ENCODE results near the gene HAAO. TPM values are rescaled to one million over a fixed set of nuclear protein-coding genes. Genes with fewer than 3 reads are reported as not detected.

The HAAO gene
- total RNA-seq, 4 donors from 2014 or later: 3.9 to 6.6 (median 4.3) TPM

- Histone ChIP-seq H3K27me3 (no peaks in the 10 kb centered on the region), H3K4me1 (peaks cover 19% of the 10 kb centered on the region), H3K36me3 (no peaks in the 10 kb centered on the region), H3K9me3 (no peaks in the 10 kb centered on the region), H3K27ac (no peak overlapping the region), H3K4me3 (no peak overlapping the region)
- WGBS: 73% methylated on average over 11 of the region's 11 CpGs
- TF ChIP-seq CTCF (IDR thresholded peaks at IDR 0.05) (no peak), EP300 (IDR thresholded peaks at IDR 0.05) (no peak), POLR2AphosphoS5 (IDR thresholded peaks at IDR 0.05) (no peak), POLR2A (IDR thresholded peaks at IDR 0.05) (no peak)
- DNase-seq (ENCODE audit: low spot score in 2 of 2): no peak
These were observed 31.5 kb upstream of the HAAO start for GRCh38 chr2:42823744-42824453.

DNA sequence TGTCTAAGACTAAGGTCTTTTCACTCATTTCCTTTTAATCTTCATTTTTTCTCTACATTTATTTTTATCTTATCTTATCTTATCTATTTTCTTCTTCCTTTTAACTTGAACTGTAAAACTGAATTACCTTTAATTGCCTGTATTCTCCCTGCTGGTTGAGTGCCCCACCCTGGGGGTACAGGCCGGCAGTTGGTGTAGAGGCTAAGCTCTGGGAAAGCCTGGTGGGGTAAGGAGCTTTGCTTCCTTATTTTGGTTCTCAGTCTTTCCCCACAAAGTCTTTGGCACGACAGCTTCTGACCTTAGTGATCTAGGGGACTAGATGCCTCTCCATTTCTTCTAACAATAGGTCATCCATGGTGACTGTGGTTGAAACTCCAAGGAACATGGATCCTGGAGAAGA is 26.8 kb upstream of the HAAO start:
- Histone ChIP-seq H3K36me3 (no peaks in the 10 kb centered on the region), H3K27ac (no peak overlapping the region), H3K4me3 (no peak overlapping the region), H3K4me1 (no peaks in the 10 kb centered on the region), H3K9me3 (no peaks in the 10 kb centered on the region), H3K27me3 (no peaks in the 10 kb centered on the region)
- 87% methylated on average over 2 of the region's 2 CpGs for WGBS
- no peak for TF ChIP-seq POLR2A (IDR thresholded peaks at IDR 0.05)
- no peak for TF ChIP-seq CTCF (IDR thresholded peaks at IDR 0.05)
- no peak for TF ChIP-seq POLR2AphosphoS5 (IDR thresholded peaks at IDR 0.05)
- TF ChIP-seq EP300 (IDR thresholded peaks at IDR 0.05): no peak
- DNase-seq (ENCODE audit: low spot score in 2 of 2): no peak

DNA sequence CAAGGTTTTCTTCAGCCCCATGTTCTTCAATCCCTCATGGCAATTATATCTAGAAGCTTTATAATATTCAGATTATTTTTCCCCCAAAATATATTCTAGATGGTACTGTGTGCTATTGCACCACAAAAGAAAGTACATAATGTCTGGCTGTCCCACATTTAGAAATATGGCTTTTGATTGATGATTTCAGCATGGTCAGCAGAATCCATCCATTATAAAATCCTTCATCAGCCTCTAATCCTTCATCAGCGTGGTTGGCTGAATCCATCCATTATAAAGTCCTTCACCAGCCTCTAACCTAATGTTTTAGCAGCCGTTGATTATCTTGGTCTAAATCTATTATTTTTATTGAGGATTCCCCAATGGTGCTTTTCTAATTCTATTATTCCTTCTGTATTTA is 23.3 kb upstream of the HAAO start:
- no peak overlapping the region for H3K27ac ChIP-seq
- H3K36me3 ChIP-seq: no peaks in the 10 kb centered on the region
- H3K4me1 ChIP-seq: peaks cover 11% of the 10 kb centered on the region
- no peak overlapping the region for H3K4me3 ChIP-seq
- 82% methylated on average over 2 of the region's 2 CpGs for WGBS
- H3K27me3 ChIP-seq: no peaks in the 10 kb centered on the region
- DNase-seq (ENCODE audit: low spot score in 2 of 2): no peak
- TF ChIP-seq EP300 (IDR thresholded peaks at IDR 0.05): no peak
- TF ChIP-seq POLR2AphosphoS5 (IDR thresholded peaks at IDR 0.05): no peak
- TF ChIP-seq POLR2A (IDR thresholded peaks at IDR 0.05): no peak
- TF ChIP-seq CTCF (IDR thresholded peaks at IDR 0.05): no peak
- H3K9me3 ChIP-seq: no peaks in the 10 kb centered on the region

DNA sequence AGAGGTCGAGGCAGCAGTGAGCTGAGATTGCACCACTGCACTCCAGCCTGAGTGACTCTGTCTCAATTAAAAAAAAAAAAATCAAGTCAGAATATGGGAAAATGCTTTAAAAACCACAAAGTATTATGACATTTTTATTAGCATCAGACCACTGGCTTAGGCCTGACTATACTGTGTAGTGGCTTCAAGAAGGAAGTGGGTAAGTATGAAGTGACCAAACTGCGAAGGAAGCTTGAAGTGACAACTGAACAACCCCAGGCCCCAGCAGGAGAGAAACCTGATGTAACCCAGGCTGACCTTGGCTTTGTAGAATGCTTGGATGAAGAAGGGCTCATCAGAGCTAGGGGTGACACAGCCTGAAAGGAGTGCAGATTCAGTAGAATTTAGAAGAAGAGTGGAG is 21.4 kb upstream of the HAAO start:
- TF ChIP-seq POLR2A (IDR thresholded peaks at IDR 0.05) (no peak), EP300 (IDR thresholded peaks at IDR 0.05) (no peak), POLR2AphosphoS5 (IDR thresholded peaks at IDR 0.05) (no peak), CTCF (IDR thresholded peaks at IDR 0.05) (no peak)
- peaks cover 21% of the 10 kb centered on the region for H3K4me1 ChIP-seq
- no peaks in the 10 kb centered on the region for H3K36me3 ChIP-seq
- no peak for DNase-seq (ENCODE audit: low spot score in 2 of 2)
- no peaks in the 10 kb centered on the region for H3K27me3 ChIP-seq
- 84% methylated on average over 2 of the region's 2 CpGs for WGBS
- H3K4me3 ChIP-seq: no peak overlapping the region
- H3K27ac ChIP-seq: no peak overlapping the region
- no peaks in the 10 kb centered on the region for H3K9me3 ChIP-seq

- no peak overlapping the region for H3K27ac ChIP-seq
- TF ChIP-seq EP300 (IDR thresholded peaks at IDR 0.05): no peak
- peak; percentile 51 to 75 for TF ChIP-seq CTCF (IDR thresholded peaks at IDR 0.05)
- WGBS: 22% methylated on average over 1 of the region's 1 CpG
- no peaks in the 10 kb centered on the region for H3K9me3 ChIP-seq
- no peaks in the 10 kb centered on the region for H3K27me3 ChIP-seq
- peaks cover 24% of the 10 kb centered on the region for H3K4me1 ChIP-seq
- H3K4me3 ChIP-seq: no peak overlapping the region
- H3K36me3 ChIP-seq: no peaks in the 10 kb centered on the region
- DNase-seq (ENCODE audit: low spot score in 2 of 2): no peak
These were observed 20.6 kb upstream of the HAAO start for GRCh38 chr2:42812899-42813479.
